ENCODE results near the gene DENND2D.

DENND2D gene

GRCh38 chr1:111202707-111203623 is 2.5 kb upstream of the DENND2D start:
- peak overlapping the region; percentile 83 for H3K4me3 ChIP-seq (ENCODE audit: low read length)
- no peaks in the 10 kb centered on the region for H4K20me1 ChIP-seq (ENCODE audit: control insufficient read depth, insufficient read depth, low read depth, low read length)
- peak overlapping the region; percentile 97 for H3K4me2 ChIP-seq (ENCODE audit: low read length)
- H3K4me1 ChIP-seq (ENCODE audit: control insufficient read depth, low read length), result peaks cover 88% of the 10 kb centered on the region
- no peaks in the 10 kb centered on the region for H3K9me3 ChIP-seq (ENCODE audit: control insufficient read depth, insufficient read depth, low read length)
- H3K9me2 ChIP-seq (replicated peaks; ENCODE audit: control insufficient read depth, low read length), result no peaks in the 10 kb centered on the region
- H3F3A ChIP-seq (ENCODE audit: control insufficient read depth, insufficient read depth), result peaks cover 22% of the 10 kb centered on the region
- H3K27me3 ChIP-seq (ENCODE audit: control insufficient read depth, low read length), result no peaks in the 10 kb centered on the region
- H3K79me2 ChIP-seq (ENCODE audit: control insufficient read depth, low read length), result peaks cover 43% of the 10 kb centered on the region
- peaks cover 52% of the 10 kb centered on the region for H3K36me3 ChIP-seq (ENCODE audit: control insufficient read depth, low read length)
- TF ChIP-seq EZH2phosphoT487 (IDR thresholded peaks at IDR 0.05; ENCODE audit: borderline replicate concordance, low read length) (no peak), CTCF (IDR thresholded peaks at IDR 0.05; ENCODE audit: low read depth, low read length, poor library complexity, severe bottlenecking) (no peak)
- H3K27ac ChIP-seq (ENCODE audit: low read depth, low read length), result peak overlapping the region; percentile 92

GRCh38 chr1:111202366-111202706 is 1.9 kb upstream of the DENND2D start:
- peaks cover 21% of the 10 kb centered on the region for H3F3A ChIP-seq (ENCODE audit: control insufficient read depth, insufficient read depth)
- H4K20me1 ChIP-seq (ENCODE audit: control insufficient read depth, insufficient read depth, low read depth, low read length), result no peaks in the 10 kb centered on the region
- H3K36me3 ChIP-seq (ENCODE audit: control insufficient read depth, low read length), result peaks cover 58% of the 10 kb centered on the region
- peaks cover 87% of the 10 kb centered on the region for H3K4me1 ChIP-seq (ENCODE audit: control insufficient read depth, low read length)
- no peaks in the 10 kb centered on the region for H3K9me2 ChIP-seq (replicated peaks; ENCODE audit: control insufficient read depth, low read length)
- H3K79me2 ChIP-seq (ENCODE audit: control insufficient read depth, low read length), result peaks cover 43% of the 10 kb centered on the region
- H3K27ac ChIP-seq (ENCODE audit: low read depth, low read length), result peak overlapping the region; percentile 92
- peak overlapping the region; percentile 97 for H3K4me2 ChIP-seq (ENCODE audit: low read length)
- H3K4me3 ChIP-seq (ENCODE audit: low read length), result peak overlapping the region; percentile 83
- H3K27me3 ChIP-seq (ENCODE audit: control insufficient read depth, low read length), result no peaks in the 10 kb centered on the region
- H3K9me3 ChIP-seq (ENCODE audit: control insufficient read depth, insufficient read depth, low read length), result no peaks in the 10 kb centered on the region
- TF ChIP-seq EZH2phosphoT487 (IDR thresholded peaks at IDR 0.05; ENCODE audit: borderline replicate concordance, low read length), result no peak
- no peak for TF ChIP-seq CTCF (IDR thresholded peaks at IDR 0.05; ENCODE audit: low read depth, low read length, poor library complexity, severe bottlenecking)

- Histone ChIP-seq H3K9me3 (ENCODE audit: control insufficient read depth, insufficient read depth, low read length) (no peaks in the 10 kb centered on the region), H3K27me3 (ENCODE audit: control insufficient read depth, low read length) (no peaks in the 10 kb centered on the region), H3K36me3 (ENCODE audit: control insufficient read depth, low read length) (peaks cover 66% of the 10 kb centered on the region), H3K79me2 (ENCODE audit: control insufficient read depth, low read length) (peaks cover 43% of the 10 kb centered on the region), H3K9me2 (replicated peaks; ENCODE audit: control insufficient read depth, low read length) (no peaks in the 10 kb centered on the region), H3K4me3 (ENCODE audit: low read length) (no peak overlapping the region), H3F3A (ENCODE audit: control insufficient read depth, insufficient read depth) (peaks cover 21% of the 10 kb centered on the region), H3K4me2 (ENCODE audit: low read length) (peak overlapping the region; percentile 97), H3K4me1 (ENCODE audit: control insufficient read depth, low read length) (peaks cover 82% of the 10 kb centered on the region), H4K20me1 (ENCODE audit: control insufficient read depth, insufficient read depth, low read depth, low read length) (no peaks in the 10 kb centered on the region), H3K27ac (ENCODE audit: low read depth, low read length) (peak overlapping the region; percentile 15; the same call in 1 of the 2 replicates)
- no peak for TF ChIP-seq EZH2phosphoT487 (IDR thresholded peaks at IDR 0.05; ENCODE audit: borderline replicate concordance, low read length)
- TF ChIP-seq CTCF (IDR thresholded peaks at IDR 0.05; ENCODE audit: low read depth, low read length, poor library complexity, severe bottlenecking), result no peak
These were observed 1.0 kb upstream of the DENND2D start for GRCh38 chr1:111201275-111202090.
